NT2/D1 (cell line): ENCODE measurements around the gene SMAD1.

Experiments
- SUZ12 ChIP-seq: IDR thresholded peaks from 2 replicates; pipeline ENCODE4 v1.6.1; 2011; ENCODE audit not compliant: insufficient read length, insufficient read depth; ENCODE audit errors: extremely low read depth
- ZNF274 ChIP-seq: IDR thresholded peaks from 2 replicates; pipeline ENCODE4 v1.6.1; 2011; ENCODE audit warnings: mild to moderate bottlenecking, low read depth, low read length

GRCh38 chr4:145521282-145521681 is 39.6 kb downstream of the SMAD1 start:
- TF ChIP-seq SUZ12 (no peak), ZNF274 (no peak)
